ENCODE measurements around the gene COL7A1. TPM values are rescaled to one million over a fixed set of nuclear protein-coding genes. Genes with fewer than 3 reads are reported as not detected.

COL7A1 gene
- total RNA-seq, 4 donors from 2014 or later = 3.1 to 15.7 (median 15.0) TPM

- WGBS, 2 donors = 32 to 35% methylated on average over 10 of the region's 10 CpGs
- H3K27ac ChIP-seq = peak overlapping the region in 3 of 4 donors; percentile 75 to 92 (median 77)
Measured at GRCh38 chr3:48636149-48636655, 41.1 kb upstream of the COL7A1 start.

GRCh38 chr3:48635222-48636021 is 40.3 kb upstream of the COL7A1 start, which contains the start of gene SLC26A6:
Gene SLC26A6 (minus strand): TSS chr3:48635461. CDS start chr3:48635393, 68 bp downstream.
- Histone ChIP-seq H3K9me3 (no peaks in the 10 kb centered on the region), H3K27ac (peak within 1 kb of the TSS; percentile 10 to 92 (median 76)), H3K27me3 (no peaks in the 10 kb centered on the region), H3K36me3 (peaks cover 0 to 34% (median 0%) of the 10 kb centered on the region in 3 donors), H3K4me3 (peak within 1 kb of the TSS; percentile 68 to 88 (median 80)), H3K4me1 (peaks cover 0 to 27% (median 19%) of the 10 kb centered on the region in 4 donors)
- 0% methylated on average over 10 to 53 of the region's 68 CpGs for WGBS, 2 donors
- DNase-seq (ENCODE audit: low spot score in 2 of 2) = peak; percentile 93 to 94
- TF ChIP-seq, protein P1, sequence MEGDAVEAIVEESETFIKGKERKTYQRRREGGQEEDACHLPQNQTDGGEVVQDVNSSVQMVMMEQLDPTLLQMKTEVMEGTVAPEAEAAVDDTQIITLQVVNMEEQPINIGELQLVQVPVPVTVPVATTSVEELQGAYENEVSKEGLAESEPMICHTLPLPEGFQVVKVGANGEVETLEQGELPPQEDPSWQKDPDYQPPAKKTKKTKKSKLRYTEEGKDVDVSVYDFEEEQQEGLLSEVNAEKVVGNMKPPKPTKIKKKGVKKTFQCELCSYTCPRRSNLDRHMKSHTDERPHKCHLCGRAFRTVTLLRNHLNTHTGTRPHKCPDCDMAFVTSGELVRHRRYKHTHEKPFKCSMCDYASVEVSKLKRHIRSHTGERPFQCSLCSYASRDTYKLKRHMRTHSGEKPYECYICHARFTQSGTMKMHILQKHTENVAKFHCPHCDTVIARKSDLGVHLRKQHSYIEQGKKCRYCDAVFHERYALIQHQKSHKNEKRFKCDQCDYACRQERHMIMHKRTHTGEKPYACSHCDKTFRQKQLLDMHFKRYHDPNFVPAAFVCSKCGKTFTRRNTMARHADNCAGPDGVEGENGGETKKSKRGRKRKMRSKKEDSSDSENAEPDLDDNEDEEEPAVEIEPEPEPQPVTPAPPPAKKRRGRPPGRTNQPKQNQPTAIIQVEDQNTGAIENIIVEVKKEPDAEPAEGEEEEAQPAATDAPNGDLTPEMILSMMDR (IDR thresholded peaks at IDR 0.05) = peak; percentile 24 to 82 (median 57)
- TF ChIP-seq EP300 (IDR thresholded peaks at IDR 0.05) = peak; percentile 85 to 91
- peak; percentile 26 to 62 for TF ChIP-seq POLR2A (IDR thresholded peaks at IDR 0.05)

More at GRCh38 chr3:48636149-48636655, 41.1 kb upstream of the COL7A1 start:
- Histone ChIP-seq H3K36me3 (peaks cover 0 to 35% (median 0%) of the 10 kb centered on the region in 3 donors), H3K9me3 (no peaks in the 10 kb centered on the region), H3K4me1 (peaks cover 0 to 27% (median 19%) of the 10 kb centered on the region in 4 donors), H3K27me3 (no peaks in the 10 kb centered on the region), H3K4me3 (peak overlapping the region; percentile 68 to 88 (median 80))
- DNase-seq (ENCODE audit: low spot score in 2 of 2) = no peak
- TF ChIP-seq, protein P1 (IDR thresholded peaks at IDR 0.05) = no peak
- no peak for TF ChIP-seq EP300 (IDR thresholded peaks at IDR 0.05)
- TF ChIP-seq POLR2A (IDR thresholded peaks at IDR 0.05) = no peak

- H3K27ac ChIP-seq = peak overlapping the region; percentile 10 to 92 (median 76)
- peak overlapping the region; percentile 68 to 88 (median 80) for H3K4me3 ChIP-seq
- H3K36me3 ChIP-seq = peaks cover 0 to 37% (median 0%) of the 10 kb centered on the region in 3 donors
- H3K4me1 ChIP-seq = peaks cover 0 to 27% (median 19%) of the 10 kb centered on the region in 4 donors
- H3K27me3 ChIP-seq = no peaks in the 10 kb centered on the region
- WGBS, 2 donors = 3 to 9% methylated on average over 7 to 28 of the region's 30 CpGs
- TF ChIP-seq EP300 (IDR thresholded peaks at IDR 0.05) (no peak), POLR2A (IDR thresholded peaks at IDR 0.05) (no peak)
- no peaks in the 10 kb centered on the region for H3K9me3 ChIP-seq
- DNase-seq (ENCODE audit: low spot score in 2 of 2) = peak in 1 of 2 donors; percentile 36
Measured at GRCh38 chr3:48634661-48635221, 39.6 kb upstream of the COL7A1 start.

DNA sequence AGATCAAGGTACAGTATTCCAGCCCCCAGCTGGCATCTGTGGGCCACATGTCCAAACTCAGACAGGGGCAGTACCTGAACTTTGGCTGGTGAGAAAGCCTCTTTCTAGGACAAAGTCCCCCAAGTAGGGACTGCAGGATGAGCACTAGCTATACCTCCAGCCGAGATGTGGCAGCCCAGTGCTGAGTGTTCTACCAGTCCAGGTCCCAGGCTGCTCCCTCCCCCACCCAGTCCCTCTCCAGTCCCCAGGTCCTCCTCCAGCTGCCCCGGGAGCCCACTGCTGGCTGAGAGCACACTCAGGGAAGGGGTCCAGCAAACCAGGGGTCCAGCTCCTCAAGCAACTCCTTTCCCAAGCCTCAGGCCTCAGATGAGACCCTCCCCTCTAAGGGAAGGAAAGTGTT is 38.6 kb upstream of the COL7A1 start:
- peak overlapping the region in 1 of 4 donors; percentile 75 for H3K27ac ChIP-seq
- no peak for DNase-seq (ENCODE audit: low spot score in 2 of 2)
- peaks cover 0 to 27% (median 19%) of the 10 kb centered on the region in 4 donors for H3K4me1 ChIP-seq
- peaks cover 0 to 45% (median 0%) of the 10 kb centered on the region in 3 donors for H3K36me3 ChIP-seq
- H3K27me3 ChIP-seq = no peaks in the 10 kb centered on the region
- 82 to 84% methylated on average over 2 of the region's 2 CpGs for WGBS, 2 donors
- no peaks in the 10 kb centered on the region for H3K9me3 ChIP-seq
- TF ChIP-seq EP300 (IDR thresholded peaks at IDR 0.05) = no peak
- TF ChIP-seq POLR2A (IDR thresholded peaks at IDR 0.05) = no peak
- H3K4me3 ChIP-seq = no peak overlapping the region

DNA sequence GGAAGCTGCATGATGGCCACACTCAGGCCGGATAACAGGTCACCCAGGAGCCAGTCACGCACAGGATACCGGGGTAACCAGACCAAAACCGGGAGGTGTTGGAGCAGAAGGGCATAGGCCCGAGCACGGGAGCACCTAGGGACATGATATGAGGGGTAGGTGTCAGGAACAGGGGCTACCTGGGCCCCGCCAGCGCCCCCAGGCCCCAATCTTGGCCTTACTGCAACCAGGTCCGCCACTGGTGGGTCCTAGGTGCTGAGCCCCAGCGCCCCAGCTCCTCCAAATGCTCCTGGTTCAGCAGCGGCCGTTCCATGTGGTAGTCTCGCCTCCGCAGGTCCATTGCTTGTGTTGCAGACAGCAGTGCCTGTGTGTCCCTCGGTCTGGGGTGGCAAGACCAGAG is 38.1 kb upstream of the COL7A1 start:
- Histone ChIP-seq H3K9me3 (no peaks in the 10 kb centered on the region), H3K4me3 (no peak overlapping the region), H3K4me1 (peaks cover 0 to 27% (median 19%) of the 10 kb centered on the region in 4 donors), H3K27me3 (no peaks in the 10 kb centered on the region), H3K27ac (no peak overlapping the region), H3K36me3 (peaks cover 0 to 50% (median 0%) of the 10 kb centered on the region in 3 donors)
- 91 to 95% methylated on average over 15 of the region's 15 CpGs for whole genome bisulfite sequencing, 2 donors
- no peak for TF ChIP-seq POLR2A (IDR thresholded peaks at IDR 0.05)
- TF ChIP-seq, protein P1 (IDR thresholded peaks at IDR 0.05) = no peak
- no peak for TF ChIP-seq EP300 (IDR thresholded peaks at IDR 0.05)
- DNase-seq (ENCODE audit: low spot score in 2 of 2) = no peak

Data from tibial nerve (tissue), 4 donors.